GM12873 (cell line): ENCODE results near the gene TEC.

Experiments
- TF ChIP-seq, protein P1 (sequence below): IDR thresholded peaks from 2 replicates; pipeline ENCODE4 v1.5.1; 2012; ENCODE audit warnings: low read depth, mild to moderate bottlenecking, moderate library complexity, low read length, control low read depth; ENCODE audit not compliant: insufficient read depth; ENCODE audit errors: missing control alignments

Gene TEC

DNA sequence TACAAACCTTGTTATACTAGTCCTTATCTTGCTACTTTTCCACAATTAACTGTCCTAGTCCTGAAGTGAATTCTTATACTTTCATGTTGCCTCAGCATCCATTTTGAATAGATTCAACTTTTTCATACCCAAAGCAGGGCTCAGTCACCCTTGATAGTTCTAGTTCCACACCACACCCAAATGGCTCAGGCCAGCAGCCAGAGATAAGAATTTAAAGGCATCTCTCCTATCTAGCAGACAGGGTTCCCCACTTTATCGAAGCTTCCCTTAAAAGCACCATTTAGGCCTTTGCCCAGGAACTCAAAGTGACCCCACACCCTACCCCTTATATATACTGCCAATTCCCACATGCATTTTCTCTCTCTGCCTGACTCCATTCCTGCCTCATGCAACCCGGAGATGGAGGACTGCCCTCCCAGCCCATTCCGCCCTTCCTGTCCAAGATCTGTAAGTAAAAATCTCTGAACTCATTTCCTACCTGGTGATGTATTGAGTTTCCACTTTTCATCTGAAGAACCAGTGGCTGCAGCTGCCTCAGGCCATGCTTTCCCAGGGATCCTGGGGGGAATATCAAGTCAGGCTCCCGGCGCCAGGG, 71.9 kb downstream of the TEC start:
- TF ChIP-seq, protein P1, sequence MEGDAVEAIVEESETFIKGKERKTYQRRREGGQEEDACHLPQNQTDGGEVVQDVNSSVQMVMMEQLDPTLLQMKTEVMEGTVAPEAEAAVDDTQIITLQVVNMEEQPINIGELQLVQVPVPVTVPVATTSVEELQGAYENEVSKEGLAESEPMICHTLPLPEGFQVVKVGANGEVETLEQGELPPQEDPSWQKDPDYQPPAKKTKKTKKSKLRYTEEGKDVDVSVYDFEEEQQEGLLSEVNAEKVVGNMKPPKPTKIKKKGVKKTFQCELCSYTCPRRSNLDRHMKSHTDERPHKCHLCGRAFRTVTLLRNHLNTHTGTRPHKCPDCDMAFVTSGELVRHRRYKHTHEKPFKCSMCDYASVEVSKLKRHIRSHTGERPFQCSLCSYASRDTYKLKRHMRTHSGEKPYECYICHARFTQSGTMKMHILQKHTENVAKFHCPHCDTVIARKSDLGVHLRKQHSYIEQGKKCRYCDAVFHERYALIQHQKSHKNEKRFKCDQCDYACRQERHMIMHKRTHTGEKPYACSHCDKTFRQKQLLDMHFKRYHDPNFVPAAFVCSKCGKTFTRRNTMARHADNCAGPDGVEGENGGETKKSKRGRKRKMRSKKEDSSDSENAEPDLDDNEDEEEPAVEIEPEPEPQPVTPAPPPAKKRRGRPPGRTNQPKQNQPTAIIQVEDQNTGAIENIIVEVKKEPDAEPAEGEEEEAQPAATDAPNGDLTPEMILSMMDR: no peak

DNA sequence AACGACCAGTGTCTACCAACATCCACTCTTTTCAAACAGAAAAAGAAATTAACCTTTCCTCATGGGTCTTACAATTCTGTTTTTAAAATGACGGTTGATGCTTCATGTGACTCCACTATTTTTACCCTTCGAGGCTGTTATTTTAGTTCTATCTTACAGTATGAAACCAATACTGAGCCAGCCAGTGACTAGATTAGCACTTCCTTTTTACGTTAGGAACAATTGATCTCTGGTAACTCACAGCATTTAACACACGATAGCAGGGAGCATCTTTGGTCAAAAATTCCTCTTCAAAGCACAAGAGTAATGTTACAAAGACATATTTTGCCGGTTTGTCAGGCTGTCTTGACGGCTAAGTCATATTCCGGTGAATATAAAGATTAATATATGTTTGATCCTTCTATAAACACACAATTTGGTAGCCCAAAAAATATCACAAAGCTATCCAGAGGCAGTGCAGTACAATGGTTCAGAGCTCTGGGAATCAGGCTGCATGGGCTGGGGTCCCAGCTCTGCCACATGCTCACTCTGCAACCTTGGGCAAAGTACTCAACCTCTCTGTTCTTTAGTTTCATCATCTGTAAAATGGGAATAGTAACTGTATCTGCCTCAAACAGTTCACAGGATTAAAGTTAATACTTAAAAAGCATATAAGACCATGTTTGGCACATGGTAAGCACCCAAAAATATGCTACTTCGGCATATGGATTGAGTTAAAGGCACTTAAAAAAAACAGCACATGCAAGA, 72.7 kb downstream of the TEC start:
- TF ChIP-seq, protein P1: no peak

DNA sequence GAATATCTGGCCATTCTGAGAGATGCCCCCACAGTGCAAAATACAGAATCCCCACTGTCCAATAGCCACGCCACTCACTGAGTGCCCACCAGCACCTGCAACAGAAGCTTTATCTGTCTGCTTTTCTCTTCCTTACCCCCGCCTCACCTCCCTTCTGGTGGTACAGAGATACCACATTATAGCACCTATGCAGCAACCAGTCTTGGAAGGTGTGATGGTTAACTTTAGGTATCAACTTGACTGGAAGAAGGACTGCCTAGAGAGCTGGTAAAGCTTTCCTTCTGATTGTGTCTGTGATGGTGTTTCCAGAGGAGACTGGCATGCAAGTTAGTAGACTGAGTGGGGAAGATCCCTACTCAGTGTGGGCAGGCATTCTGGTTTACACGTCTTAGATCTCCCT, 73.8 kb downstream of the TEC start:
- TF ChIP-seq, protein P1: no peak

DNA sequence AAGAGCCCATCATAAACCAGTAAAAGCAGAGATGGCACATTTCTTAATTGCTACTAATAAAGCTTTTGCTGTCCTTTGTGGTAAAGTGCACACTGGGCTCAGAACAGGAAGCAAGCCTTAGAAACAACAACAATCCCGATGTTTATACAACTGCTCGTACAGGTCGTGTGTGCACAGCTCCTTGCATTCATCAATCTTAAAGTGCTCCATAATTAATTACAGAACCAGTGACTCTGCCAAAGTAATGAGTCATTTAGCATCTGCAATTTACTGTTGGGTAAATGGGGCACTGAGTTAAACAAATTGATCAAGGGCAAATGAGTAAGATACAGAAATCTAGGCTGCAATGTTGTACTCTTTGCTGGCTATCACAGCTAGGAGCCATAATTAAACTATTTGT, 74.3 kb downstream of the TEC start:
- TF ChIP-seq, protein P1: no peak

DNA sequence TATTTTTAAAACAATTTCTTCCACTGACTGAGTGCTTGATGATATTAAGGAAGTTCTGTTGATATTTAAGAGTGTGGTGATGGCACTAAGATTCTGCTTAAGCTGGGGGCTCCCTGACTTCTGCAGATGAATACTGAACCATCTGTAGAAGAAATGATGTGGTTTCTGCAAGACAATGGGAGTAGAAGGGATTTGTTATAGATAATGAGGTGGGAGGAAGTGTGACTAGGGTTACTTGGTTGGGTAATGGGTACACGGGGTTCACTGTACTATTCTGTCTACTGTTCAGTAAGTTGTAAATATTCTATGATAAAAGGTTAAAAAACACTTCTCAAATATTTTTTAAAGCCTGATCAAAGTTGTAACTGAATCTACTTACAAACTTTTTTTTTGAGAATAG, 74.7 kb downstream of the TEC start:
- TF ChIP-seq, protein P1: no peak

DNA sequence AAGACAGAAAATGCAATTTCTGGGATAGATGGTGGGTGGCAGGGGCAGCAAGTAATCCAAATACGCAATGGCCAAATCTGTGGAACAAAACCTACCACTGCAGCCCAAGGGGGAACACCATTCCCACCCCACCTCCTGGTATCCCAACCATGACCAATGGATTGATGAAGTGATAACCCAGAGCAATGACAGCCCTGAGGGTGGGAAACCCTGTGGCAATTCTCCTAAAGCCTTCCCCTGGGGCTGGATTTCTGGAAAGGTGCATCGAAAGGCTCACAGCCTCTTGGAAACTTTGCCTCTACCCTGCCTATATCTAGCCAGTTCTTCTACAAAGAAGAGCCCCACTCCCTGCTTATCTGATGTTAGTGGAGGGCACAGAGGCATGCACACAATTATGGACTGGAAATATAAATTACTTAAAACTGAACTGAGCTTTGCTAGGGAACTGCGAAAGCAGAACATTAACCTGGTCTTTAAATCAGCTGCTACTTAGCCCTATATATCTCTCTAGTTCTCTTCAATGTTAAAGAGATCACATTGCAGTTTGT, 75.6 kb downstream of the TEC start:
- TF ChIP-seq, protein P1: no peak

DNA sequence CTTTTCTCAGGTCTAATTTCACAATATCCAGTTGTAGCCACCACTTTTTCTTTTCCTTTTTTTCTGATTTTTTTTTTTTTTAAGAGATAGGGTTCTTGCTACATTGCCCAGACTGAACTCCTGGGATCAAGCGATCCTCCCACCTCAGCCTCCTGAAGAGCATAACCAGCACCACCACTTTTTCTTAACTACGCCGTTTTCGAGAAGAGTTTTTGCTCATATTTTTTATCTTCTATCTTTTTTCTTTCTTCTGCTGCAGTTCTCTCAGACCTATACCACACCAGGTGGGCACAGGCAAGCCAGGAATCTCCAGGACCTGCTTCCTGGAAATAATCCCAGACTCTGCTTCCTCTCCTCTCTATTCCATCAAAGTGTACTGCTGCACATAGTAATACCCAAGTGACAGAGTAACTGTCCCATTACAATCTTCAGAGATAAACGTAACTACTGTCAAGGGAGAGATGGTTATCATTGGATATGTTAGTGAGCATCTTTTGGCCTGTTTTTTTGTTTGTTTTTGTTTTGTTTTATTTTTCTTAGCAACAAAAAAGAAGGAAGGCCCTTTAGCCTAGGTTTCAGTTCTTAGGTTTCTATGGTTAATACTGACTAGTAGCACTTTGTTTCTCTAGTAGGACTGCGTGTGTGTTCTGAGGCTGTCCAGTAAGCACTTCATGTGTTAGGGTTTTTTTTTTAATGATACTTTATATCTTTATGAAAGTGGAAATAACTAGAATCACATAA, 76.4 kb downstream of the TEC start:
- TF ChIP-seq, protein P1: no peak
